Measurements from ENCODE around the gene ZFYVE1.

GRCh38 chr14:72962829-72963312 lies 64.0 kb downstream of the ZFYVE1 start:
- TF ChIP-seq POLR2AphosphoS5 (IDR thresholded peaks at IDR 0.05; ENCODE audit: borderline replicate concordance, low read depth, low read length) (no peak), FOXP2 (optimal IDR thresholded peaks at IDR 0.05; ENCODE audit: control extremely low read depth, extremely low read length, insufficient read depth) (no peak), EZH2 (IDR thresholded peaks at IDR 0.05) (no peak)
